K562 (cell line): Measurements from ENCODE around the gene SLC35A2. TPM values are rescaled to one million over a fixed set of nuclear protein-coding genes. Genes with fewer than 3 reads are reported as not detected.

Source experiments
- CEBPG ChIP-seq, 3 experiments: fragments of 200-800 bp in 1 of 3; sonication (Bioruptor generic) in 1 of 3; sonication (generic) in 1 of 3; formaldehyde crosslinking in 1 of 3; IDR thresholded peaks in 2 of 3; conservative IDR thresholded peaks in 1 of 3; 2 replicates each; pipeline versions ENCODE4 v1.6.1 to v1.8.0; 2016 to 2022; ENCODE audit warnings: missing compliant biosample characterization in 2 of 3, missing genetic modification characterization in 2 of 3, mild to moderate bottlenecking in 1 of 3, missing genetic modification reagents in 1 of 3
- E2F1 ChIP-seq: sonication (generic); formaldehyde crosslinking; IDR thresholded peaks from 2 replicates; pipeline ENCODE4 v1.8.1; 2023; ENCODE audit warnings: mild to moderate bottlenecking, missing genetic modification reagents, moderate library complexity
- EP400 ChIP-seq: fragments of 450-650 bp; IDR thresholded peaks from 2 replicates; pipeline ENCODE4 v1.6.1; 2017; ENCODE audit warnings: antibody characterized with exemption, mild to moderate bottlenecking, moderate library complexity
- FIP1L1 ChIP-seq: fragments of 200-400 bp; formaldehyde crosslinking; IDR thresholded peaks from 2 replicates; pipeline ENCODE4 v1.6.1; 2018; ENCODE audit warnings: mild to moderate bottlenecking, low read depth, low read length; ENCODE audit not compliant: poor library complexity, severe bottlenecking
- MNT ChIP-seq, 2 experiments: fragments of 450-650 bp; conservative IDR thresholded peaks; 2 replicates each; pipeline ENCODE4 v1.6.1; 2017; ENCODE audit warnings: mild to moderate bottlenecking in 2 of 2, moderate library complexity in 2 of 2
- NR2C1 ChIP-seq, 2 experiments: fragments of 450-650 bp; IDR thresholded peaks; 2 replicates each; pipeline ENCODE4 v1.6.1; 2017; ENCODE audit warnings: mild to moderate bottlenecking in 2 of 2, antibody characterized with exemption in 1 of 2, inconsistent platforms in 1 of 2, missing compliant biosample characterization in 1 of 2, missing genetic modification characterization in 1 of 2
- NRF1 ChIP-seq, 2 experiments: fragments of 450-650 bp; IDR thresholded peaks in 1 of 2; conservative IDR thresholded peaks in 1 of 2; 2 replicates each; pipeline ENCODE4 v1.6.1; 2014; ENCODE audit warnings: mild to moderate bottlenecking in 2 of 2
- POLR2AphosphoS5 ChIP-seq: IDR thresholded peaks from 2 replicates; pipeline ENCODE4 v1.6.1; 2011; ENCODE audit warnings: mild to moderate bottlenecking, low read depth, low read length, moderate library complexity; ENCODE audit not compliant: control insufficient read depth, insufficient read depth
- SIX5 ChIP-seq, 2 experiments: IDR thresholded peaks; 2 replicates each; pipeline ENCODE4 v1.6.1; 2011; ENCODE audit warnings: low read length in 2 of 2, borderline replicate concordance in 1 of 2, low read depth in 1 of 2, mild to moderate bottlenecking in 1 of 2, moderate library complexity in 1 of 2; ENCODE audit not compliant: insufficient read depth in 1 of 2
- SMARCA5 ChIP-seq: fragments of 450-650 bp; IDR thresholded peaks from 2 replicates; pipeline ENCODE4 v1.6.1; 2016
- SREBF1 ChIP-seq: fragments of 150-350 bp; IDR thresholded peaks from 2 replicates; pipeline ENCODE4 v1.6.1; 2014; ENCODE audit warnings: antibody characterized with exemption, low read depth, low read length, borderline replicate concordance
- TBL1XR1 ChIP-seq, 2 experiments: IDR thresholded peaks; 2 replicates each; pipeline ENCODE4 v1.6.1; 2012; ENCODE audit warnings: improper control_type of control experiment in 2 of 2, low read length in 2 of 2, mild to moderate bottlenecking in 1 of 2
- TCF7L2 ChIP-seq: fragments of 150-350 bp; IDR thresholded peaks from 2 replicates; pipeline ENCODE4 v1.6.1; 2016; ENCODE audit warnings: low read depth, mild to moderate bottlenecking, low read length, moderate library complexity
- TFAP4 ChIP-seq: sonication (generic); formaldehyde crosslinking; IDR thresholded peaks from 2 replicates; pipeline ENCODE4 v1.8.0; 2022; ENCODE audit warnings: missing genetic modification reagents, mild to moderate bottlenecking, moderate library complexity, borderline replicate concordance
- U2AF2 ChIP-seq: fragments of 200-400 bp; formaldehyde crosslinking; optimal IDR thresholded peaks from 2 replicates; pipeline ENCODE3; 2017; ENCODE audit warnings: low read depth, mild to moderate bottlenecking, low read length
- polyA plus RNA-seq, 8 experiments: library from polyadenylated mRNA; depleted of rRNA in 4 of 8; stranded (reverse) in 5 of 8; unstranded in 3 of 8; fragments of >200 nt; fragmentation: Nextera tagmentation in 2 of 8; fragmentation: Illumina TruSeq in 1 of 8; extraction: Ambion mirVana in 2 of 8; extraction: Trizol in 1 of 8; gene quantifications; 2 replicates each; pipeline versions ENCODE4 v1.2.1 to v1.2.3, GENCODE V29; 2011 to 2014; ENCODE audit warnings: inconsistent platforms in 1 of 8, missing spikeins in 1 of 8
- total RNA-seq, 7 experiments: library from RNA; depleted of rRNA in 6 of 7; stranded (reverse); fragments of >200 nt in 6 of 7; fragmentation: Illumina TruSeq in 2 of 7; extraction: Trizol in 2 of 7; gene quantifications; 2 replicates each; pipeline versions ENCODE4 v1.2.1 to v1.2.3, GENCODE V29; 2011 to 2021; ENCODE audit warnings: low replicate concordance in 1 of 7
- TF ChIP-seq, protein P1 (sequence below): fragments of 200-800 bp; sonication (Bioruptor generic); IDR thresholded peaks from 2 replicates; pipeline ENCODE4 v1.6.1; 2017; ENCODE audit warnings: missing genetic modification characterization, missing compliant biosample characterization
- TF ChIP-seq, protein P2 (sequence below): fragments of 200-800 bp; sonication (Bioruptor generic); IDR thresholded peaks from 2 replicates; pipeline ENCODE4 v1.6.1; 2017; ENCODE audit warnings: missing genetic modification characterization, missing compliant biosample characterization

The SLC35A2 gene
- total and polyA plus RNA-seq, 9 of the 15 experiments (the other 6 are each of a cell fraction or from before 2014, with no cell fraction given): 3.3 to 38.9 (median 20.0) TPM

DNA sequence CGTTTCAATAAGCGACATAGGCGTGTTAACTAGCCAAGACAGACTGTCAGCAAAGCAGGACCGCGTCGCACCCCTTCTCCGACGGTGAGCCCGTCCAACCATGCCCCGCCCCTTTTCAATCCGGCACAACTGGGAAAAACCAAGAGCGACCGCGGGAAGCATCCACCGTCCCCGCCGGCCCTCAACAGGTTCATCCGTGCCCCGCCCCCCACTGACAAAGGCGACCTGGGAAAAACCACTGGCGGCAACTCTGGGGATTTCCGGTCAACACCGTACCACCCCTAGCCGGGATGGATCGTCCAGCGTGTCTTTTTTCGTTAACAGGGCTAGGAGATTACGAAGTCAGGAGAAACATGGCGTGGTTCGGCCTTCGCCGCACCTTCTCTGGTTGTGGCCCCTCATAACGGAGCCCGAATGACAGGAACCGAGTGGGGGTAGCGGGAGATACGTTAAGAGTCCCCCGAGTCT lies 14.3 kb downstream of the SLC35A2 start (continued):
- TF ChIP-seq CEBPG (CRISPR knock-in tag; IDR thresholded peaks at IDR 0.05): no peak
- TF ChIP-seq CEBPG (tag; conservative IDR thresholded peaks at IDR 0.05 in 1 of 2, IDR thresholded peaks at IDR 0.05 in 1 of 2): no peak
- no peak for TF ChIP-seq U2AF2
- TF ChIP-seq FIP1L1: peak; percentile 48
- peak; percentile 31; the same call in 1 of the 2 replicates for TF ChIP-seq E2F1
- no peak for TF ChIP-seq NRF1 (conservative IDR thresholded peaks at IDR 0.05 in 1 of 2, IDR thresholded peaks at IDR 0.05 in 1 of 2)
- TF ChIP-seq TFAP4 (CRISPR knock-in tag): peak; percentile 23; the same call in 1 of the 2 replicates
- peak in 1 of 2 experiments; percentile 53; a peak in 1 of 4 replicates for TF ChIP-seq MNT (conservative IDR thresholded peaks at IDR 0.05)
- TF ChIP-seq POLR2AphosphoS5: peak; percentile 29
- TF ChIP-seq NR2C1 (IDR thresholded peaks at IDR 0.05): no peak
- TF ChIP-seq NR2C1 (tag; IDR thresholded peaks at IDR 0.05): no peak
- TF ChIP-seq TCF7L2: peak; percentile 84
- TF ChIP-seq SREBF1: peak; percentile 76; the same call in 1 of the 2 replicates
- peak in 1 of 2 experiments; percentile 16; a peak in 1 of 4 replicates for TF ChIP-seq TBL1XR1 (IDR thresholded peaks at IDR 0.05; ENCODE audit: low read length in 2 of 2)
- TF ChIP-seq, protein P1, sequence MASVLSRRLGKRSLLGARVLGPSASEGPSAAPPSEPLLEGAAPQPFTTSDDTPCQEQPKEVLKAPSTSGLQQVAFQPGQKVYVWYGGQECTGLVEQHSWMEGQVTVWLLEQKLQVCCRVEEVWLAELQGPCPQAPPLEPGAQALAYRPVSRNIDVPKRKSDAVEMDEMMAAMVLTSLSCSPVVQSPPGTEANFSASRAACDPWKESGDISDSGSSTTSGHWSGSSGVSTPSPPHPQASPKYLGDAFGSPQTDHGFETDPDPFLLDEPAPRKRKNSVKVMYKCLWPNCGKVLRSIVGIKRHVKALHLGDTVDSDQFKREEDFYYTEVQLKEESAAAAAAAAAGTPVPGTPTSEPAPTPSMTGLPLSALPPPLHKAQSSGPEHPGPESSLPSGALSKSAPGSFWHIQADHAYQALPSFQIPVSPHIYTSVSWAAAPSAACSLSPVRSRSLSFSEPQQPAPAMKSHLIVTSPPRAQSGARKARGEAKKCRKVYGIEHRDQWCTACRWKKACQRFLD: 0 out of 2 replicates have a peak, but pooled peaks have one; percentile 62
- TF ChIP-seq SIX5 (IDR thresholded peaks at IDR 0.05; ENCODE audit: borderline replicate concordance in 1 of 2, insufficient read depth in 1 of 2, low read depth in 1 of 2, low read length in 2 of 2): peak; percentile 5 to 10; a peak in 1 of 4 replicates
- TF ChIP-seq, protein P2, sequence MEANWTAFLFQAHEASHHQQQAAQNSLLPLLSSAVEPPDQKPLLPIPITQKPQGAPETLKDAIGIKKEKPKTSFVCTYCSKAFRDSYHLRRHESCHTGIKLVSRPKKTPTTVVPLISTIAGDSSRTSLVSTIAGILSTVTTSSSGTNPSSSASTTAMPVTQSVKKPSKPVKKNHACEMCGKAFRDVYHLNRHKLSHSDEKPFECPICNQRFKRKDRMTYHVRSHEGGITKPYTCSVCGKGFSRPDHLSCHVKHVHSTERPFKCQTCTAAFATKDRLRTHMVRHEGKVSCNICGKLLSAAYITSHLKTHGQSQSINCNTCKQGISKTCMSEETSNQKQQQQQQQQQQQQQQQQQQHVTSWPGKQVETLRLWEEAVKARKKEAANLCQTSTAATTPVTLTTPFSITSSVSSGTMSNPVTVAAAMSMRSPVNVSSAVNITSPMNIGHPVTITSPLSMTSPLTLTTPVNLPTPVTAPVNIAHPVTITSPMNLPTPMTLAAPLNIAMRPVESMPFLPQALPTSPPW: peak; percentile 17; the same call in 1 of the 2 replicates
- TF ChIP-seq EP400: 0 out of 2 replicates have a peak, but pooled peaks have one; percentile 72
- no peak for TF ChIP-seq SMARCA5
